Sigmoid colon (tissue), 7 donors: ENCODE results near the gene ATG10. TPM values are rescaled to one million over a fixed set of nuclear protein-coding genes. Genes with fewer than 3 reads are reported as not detected.

Experiments
- DNase-seq: peaks from one replicate; pipeline ENCODE4 v3.0.0-alpha.2; 2019
- H3K27ac ChIP-seq, 4 donors: fragments of 200-600 bp; sonication (generic); one replicate each; pipeline ENCODE4 v1.5.1; 2016 to 2019; ENCODE audit warnings: mild to moderate bottlenecking in 1 of 4
- H3K27me3 ChIP-seq, 3 donors: fragments of 200-600 bp; sonication (generic); one replicate each; pipeline ENCODE4 v1.5.1; 2019; ENCODE audit warnings: mild to moderate bottlenecking in 1 of 3
- H3K36me3 ChIP-seq, 4 donors: fragments of 200-600 bp; sonication (generic); one replicate each; pipeline ENCODE4 v1.5.1; 2016 to 2019
- H3K4me1 ChIP-seq, 4 donors: fragments of 200-600 bp; sonication (generic); one replicate each; pipeline ENCODE4 v1.5.1; 2017 to 2019
- H3K4me3 ChIP-seq, 4 donors: fragments of 200-600 bp; sonication (generic); one replicate each; pipeline ENCODE4 v1.5.1; 2017 to 2019; ENCODE audit warnings: mild to moderate bottlenecking in 2 of 4, moderate library complexity in 1 of 4
- H3K9me3 ChIP-seq, 4 donors: fragments of 200-600 bp in 3 of 4; sonication (generic) in 3 of 4; one replicate each; pipeline versions ENCODE4 v1.5.1 to v1.6.1; 2013 to 2019
- EP300 ChIP-seq, 4 donors: sonication (generic); formaldehyde crosslinking; IDR thresholded peaks; one replicate each; pipeline ENCODE4 v1.6.1; 2017; ENCODE audit warnings: antibody characterized with exemption in 4 of 4
- POLR2A ChIP-seq, 2 donors: fragments of 450-650 bp; IDR thresholded peaks; one replicate each; pipeline ENCODE4 v1.6.1; 2016; ENCODE audit warnings: antibody characterized with exemption in 2 of 2, mild to moderate bottlenecking in 2 of 2, moderate library complexity in 2 of 2
- POLR2AphosphoS5 ChIP-seq, 4 donors: sonication (generic); formaldehyde crosslinking; IDR thresholded peaks; one replicate each; pipeline ENCODE4 v1.6.1; 2017; ENCODE audit warnings: antibody characterized with exemption in 4 of 4
- WGBS, 2 donors: extraction: QIAGEN DNeasy Blood & Tissue Kit; methylation state at CpG; one replicate each; pipeline ENCODE4 v1.1.7; 2013; 5-methylcytosine and 5-hydroxymethylcytosine counted together
- intact Hi-C: fragments of 100-400 bp; cut with DNase I; formaldehyde crosslinking; loops from one replicate; pipeline ENCODE4 v1.15.1; 2023
- polyA plus RNA-seq, 3 donors: library from polyadenylated mRNA; stranded (reverse); fragments of 200-250 nt; gene quantifications; one replicate each; pipeline ENCODE4 v1.2.3, GENCODE V29; 2013
- total RNA-seq, 4 donors: library from RNA; depleted of rRNA; stranded (reverse); fragments of >200 nt; gene quantifications; one replicate each; pipeline ENCODE4 v1.1.0, GENCODE V29; 2016
- TF ChIP-seq, protein P1 (sequence below), 4 experiments: fragments of 450-650 bp in 3 of 4; fragments of 200-600 bp in 1 of 4; IDR thresholded peaks; one replicate each; pipeline ENCODE4 v1.5.1; 2016 to 2019; ENCODE audit warnings: antibody characterized with exemption in 4 of 4, mild to moderate bottlenecking in 3 of 4, moderate library complexity in 2 of 4
- donor health status: healthy with polysubstance abuse.
- donor health status: Bipolar disorder and iron deficiency.
- donor health status: healthy.

ATG10 gene
- total and polyA plus RNA-seq, 7 donors: 4.2 to 13.2 (median 8.4) TPM

DNA sequence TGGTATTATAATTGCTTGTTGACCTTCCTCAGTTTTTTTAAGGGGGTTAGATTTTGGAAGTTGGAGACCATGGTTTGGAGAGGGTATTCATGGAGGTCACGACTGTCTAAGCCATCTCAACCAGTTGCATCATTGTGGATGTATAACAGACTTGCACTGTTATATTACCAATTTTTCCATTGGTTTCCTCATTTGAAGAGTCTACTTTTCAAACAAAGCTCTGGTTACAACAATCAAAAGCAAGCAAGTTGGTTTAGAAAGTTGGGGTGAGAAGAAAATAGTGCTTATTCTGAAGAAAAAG lies 203.0 kb downstream of the ATG10 start:
- Histone ChIP-seq H3K36me3 (no peaks in the 10 kb centered on the region), H3K9me3 (no peaks in the 10 kb centered on the region), H3K27ac (no peak overlapping the region), H3K27me3 (no peaks in the 10 kb centered on the region), H3K4me1 (no peaks in the 10 kb centered on the region), H3K4me3 (no peak overlapping the region)
- WGBS, 2 donors: 98% methylated on average over 1 of the region's 1 CpG
- TF ChIP-seq POLR2AphosphoS5 (IDR thresholded peaks at IDR 0.05) (no peak), POLR2A (IDR thresholded peaks at IDR 0.05) (no peak), EP300 (IDR thresholded peaks at IDR 0.05) (no peak)
- TF ChIP-seq, protein P1, sequence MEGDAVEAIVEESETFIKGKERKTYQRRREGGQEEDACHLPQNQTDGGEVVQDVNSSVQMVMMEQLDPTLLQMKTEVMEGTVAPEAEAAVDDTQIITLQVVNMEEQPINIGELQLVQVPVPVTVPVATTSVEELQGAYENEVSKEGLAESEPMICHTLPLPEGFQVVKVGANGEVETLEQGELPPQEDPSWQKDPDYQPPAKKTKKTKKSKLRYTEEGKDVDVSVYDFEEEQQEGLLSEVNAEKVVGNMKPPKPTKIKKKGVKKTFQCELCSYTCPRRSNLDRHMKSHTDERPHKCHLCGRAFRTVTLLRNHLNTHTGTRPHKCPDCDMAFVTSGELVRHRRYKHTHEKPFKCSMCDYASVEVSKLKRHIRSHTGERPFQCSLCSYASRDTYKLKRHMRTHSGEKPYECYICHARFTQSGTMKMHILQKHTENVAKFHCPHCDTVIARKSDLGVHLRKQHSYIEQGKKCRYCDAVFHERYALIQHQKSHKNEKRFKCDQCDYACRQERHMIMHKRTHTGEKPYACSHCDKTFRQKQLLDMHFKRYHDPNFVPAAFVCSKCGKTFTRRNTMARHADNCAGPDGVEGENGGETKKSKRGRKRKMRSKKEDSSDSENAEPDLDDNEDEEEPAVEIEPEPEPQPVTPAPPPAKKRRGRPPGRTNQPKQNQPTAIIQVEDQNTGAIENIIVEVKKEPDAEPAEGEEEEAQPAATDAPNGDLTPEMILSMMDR (IDR thresholded peaks at IDR 0.05): no peak
- intact Hi-C loops: no loop called here
- no peak for DNase-seq

DNA sequence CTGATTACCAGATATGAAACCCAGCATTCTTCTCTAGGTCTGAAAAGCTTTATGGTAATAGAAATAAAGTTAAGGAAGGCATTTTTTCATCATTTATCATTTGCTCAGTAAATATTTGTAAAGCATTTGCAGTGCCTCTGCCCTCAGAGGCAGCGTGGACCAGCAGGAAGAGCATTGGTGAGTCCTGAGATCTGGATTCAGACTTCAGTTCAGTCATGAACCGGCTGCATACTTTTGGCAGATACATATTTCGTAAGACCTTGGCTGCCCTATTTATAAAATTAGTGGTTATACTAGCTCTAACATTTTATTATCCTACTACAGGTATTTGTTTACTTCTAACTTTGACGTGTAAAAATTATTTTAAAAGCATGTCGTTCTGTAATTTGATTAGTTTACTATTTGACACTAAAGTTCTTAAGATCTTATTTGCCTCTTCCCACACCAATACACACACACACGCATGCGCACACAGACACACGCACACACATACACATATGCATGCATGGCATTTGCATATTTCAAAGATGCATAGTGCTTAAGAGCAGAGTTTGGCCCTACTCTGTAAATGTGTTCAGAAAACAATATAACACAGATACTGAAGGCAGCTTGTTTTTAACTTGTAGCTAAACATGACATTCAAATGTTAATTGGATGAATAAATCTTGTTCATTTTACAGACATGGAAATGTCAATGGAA lies 204.4 kb downstream of the ATG10 start:
- intact Hi-C loops: no loop called here
- Histone ChIP-seq H3K4me3 (no peak overlapping the region), H3K4me1 (no peaks in the 10 kb centered on the region), H3K27ac (no peak overlapping the region), H3K27me3 (no peaks in the 10 kb centered on the region), H3K9me3 (no peaks in the 10 kb centered on the region), H3K36me3 (peaks cover 0 to 9% (median 0%) of the 10 kb centered on the region in 4 donors)
- DNase-seq: no peak
- WGBS, 2 donors: 82 to 88% methylated on average over 8 of the region's 8 CpGs
- TF ChIP-seq POLR2A (IDR thresholded peaks at IDR 0.05) (no peak), EP300 (IDR thresholded peaks at IDR 0.05) (no peak), POLR2AphosphoS5 (IDR thresholded peaks at IDR 0.05) (no peak)
- TF ChIP-seq, protein P1 (IDR thresholded peaks at IDR 0.05): no peak

DNA sequence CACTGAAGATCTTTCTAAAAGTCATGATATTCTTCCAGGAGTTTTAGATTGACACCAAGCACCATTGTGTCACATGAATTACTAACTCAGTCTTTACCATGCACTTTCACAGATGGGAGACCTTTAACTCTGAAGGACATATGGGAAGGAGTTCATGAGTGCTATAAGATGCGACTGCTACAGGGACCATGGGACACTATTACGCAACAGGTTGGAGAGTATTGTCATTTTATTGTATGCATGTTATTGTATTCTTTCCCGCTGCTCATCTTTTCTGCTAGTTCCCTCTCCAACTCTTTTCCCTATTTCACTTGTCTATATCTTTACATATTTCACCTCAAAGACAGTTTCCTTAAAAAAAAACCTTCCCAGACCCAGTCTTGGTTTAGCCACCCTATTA lies 206.6 kb downstream of the ATG10 start:
- no peak for DNase-seq
- Histone ChIP-seq H3K36me3 (peaks cover 0 to 9% (median 0%) of the 10 kb centered on the region in 4 donors), H3K4me3 (no peak overlapping the region), H3K4me1 (peaks cover 0 to 2% (median 0%) of the 10 kb centered on the region in 4 donors), H3K9me3 (no peaks in the 10 kb centered on the region), H3K27me3 (no peaks in the 10 kb centered on the region), H3K27ac (no peak overlapping the region)
- no peak for TF ChIP-seq POLR2A (IDR thresholded peaks at IDR 0.05)
- TF ChIP-seq POLR2AphosphoS5 (IDR thresholded peaks at IDR 0.05): no peak
- TF ChIP-seq, protein P1 (IDR thresholded peaks at IDR 0.05): no peak
- TF ChIP-seq EP300 (IDR thresholded peaks at IDR 0.05): no peak
- 99% methylated on average over 3 of the region's 3 CpGs for WGBS, 2 donors
- intact Hi-C loops: no loop called here

DNA sequence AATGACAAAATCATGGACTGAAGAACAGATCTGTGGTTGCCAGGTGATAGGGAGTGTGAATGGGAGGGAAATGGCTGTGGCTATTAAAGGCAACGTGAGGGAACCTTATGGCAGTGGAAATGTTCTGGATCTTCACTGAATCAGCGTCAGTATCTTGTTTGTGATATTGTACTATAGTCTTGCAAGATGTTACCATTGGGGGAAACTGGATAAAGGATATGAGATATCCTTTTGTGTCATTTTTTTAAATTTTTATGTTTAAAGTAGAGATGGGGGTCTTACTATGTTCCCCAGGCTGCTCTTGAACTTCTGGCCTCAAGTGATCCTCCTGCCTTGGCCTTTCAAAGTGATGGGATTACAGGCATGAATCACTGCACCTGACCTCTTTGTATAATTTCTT lies 210.8 kb downstream of the ATG10 start:
- WGBS, 2 donors: 97 to 98% methylated on average over 2 of the region's 2 CpGs
- H3K4me1 ChIP-seq: peaks cover 0 to 4% (median 0%) of the 10 kb centered on the region in 4 donors
- intact Hi-C loops: no loop called here
- no peak overlapping the region for H3K4me3 ChIP-seq
- DNase-seq: no peak
- no peaks in the 10 kb centered on the region for H3K27me3 ChIP-seq
- H3K27ac ChIP-seq: no peak overlapping the region
- H3K9me3 ChIP-seq: no peaks in the 10 kb centered on the region
- peaks cover 0 to 9% (median 0%) of the 10 kb centered on the region in 4 donors for H3K36me3 ChIP-seq
- TF ChIP-seq, protein P1 (IDR thresholded peaks at IDR 0.05): no peak
- no peak for TF ChIP-seq POLR2A (IDR thresholded peaks at IDR 0.05)
- TF ChIP-seq EP300 (IDR thresholded peaks at IDR 0.05): no peak
- no peak for TF ChIP-seq POLR2AphosphoS5 (IDR thresholded peaks at IDR 0.05)

DNA sequence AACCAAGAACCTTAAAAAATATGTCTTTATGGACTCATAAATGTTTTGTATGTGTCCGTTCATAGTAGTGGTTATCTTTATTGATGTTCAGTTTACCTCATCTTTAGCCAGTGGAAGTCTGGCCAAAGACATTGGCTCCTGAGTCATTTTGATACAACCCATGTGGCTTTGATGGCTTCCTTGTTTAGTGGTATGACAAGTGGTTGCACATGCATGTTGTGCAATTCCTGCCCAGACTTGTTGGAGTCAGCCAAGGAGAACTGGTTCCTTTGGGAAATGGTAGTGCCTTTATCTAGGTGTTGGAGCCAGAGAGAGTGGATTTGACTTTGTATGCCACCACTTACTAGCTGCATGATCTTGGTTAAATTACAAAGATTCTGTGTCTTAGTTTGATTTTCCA lies 212.0 kb downstream of the ATG10 start:
- DNase-seq: no peak
- WGBS, 2 donors: 72 to 77% methylated on average over 1 of the region's 1 CpG
- H3K27me3 ChIP-seq: no peaks in the 10 kb centered on the region
- TF ChIP-seq, protein P1 (IDR thresholded peaks at IDR 0.05): no peak
- TF ChIP-seq POLR2AphosphoS5 (IDR thresholded peaks at IDR 0.05): peak in 2 of 4 donors; percentile 43 to 46
- intact Hi-C loops: no loop called here
- no peaks in the 10 kb centered on the region for H3K9me3 ChIP-seq
- H3K27ac ChIP-seq: no peak overlapping the region
- H3K4me1 ChIP-seq: peaks cover 0 to 4% (median 0%) of the 10 kb centered on the region in 4 donors
- H3K36me3 ChIP-seq: peaks cover 0 to 9% (median 0%) of the 10 kb centered on the region in 4 donors
- H3K4me3 ChIP-seq: no peak overlapping the region
